GM19023 (cell line): ENCODE measurements around the gene MUC5AC.
"Not testable (repeated sequence)": the region's sequence is repeated elsewhere in the genome, so short reads cannot be mapped to it uniquely, and the experiment has no call there.

Experiments
- ATAC-seq: cut with Tn5 transposase; IDR thresholded peaks from one replicate; pipeline ENCODE4 v1.9.1; 2021; ENCODE audit warnings: mild to moderate bottlenecking, moderate library complexity; ENCODE audit not compliant: unreplicated experiment

The MUC5AC gene

GRCh38 chr11:1140642-1141490 is 16.9 kb upstream of the MUC5AC start:
- ATAC-seq: no peak

DNA sequence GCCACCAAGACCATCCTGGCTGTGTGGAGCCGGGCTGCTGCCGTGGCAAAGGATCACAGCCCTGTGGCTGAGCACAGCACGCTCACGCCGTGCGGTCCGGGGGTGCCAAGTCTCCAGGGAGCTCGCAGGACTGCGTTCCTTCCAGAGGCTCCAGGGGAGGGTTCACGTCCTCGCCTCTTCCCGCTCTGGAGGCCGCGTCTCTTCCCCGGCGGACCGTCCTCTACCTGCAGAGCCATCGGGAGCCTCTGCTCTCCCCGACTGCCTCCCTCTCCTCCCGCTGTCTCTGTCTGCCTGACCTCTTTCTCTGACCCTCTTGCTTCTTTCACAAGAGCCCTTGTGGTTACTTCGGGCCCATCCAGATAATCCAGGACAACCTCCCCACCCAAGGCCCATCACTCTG is 11.4 kb upstream of the MUC5AC start:
- ATAC-seq: no peak

GRCh38 chr11:1147792-1148191 is 10.0 kb upstream of the MUC5AC start:
- ATAC-seq: no peak

- ATAC-seq: no peak
Measured at GRCh38 chr11:1148752-1149180, 9.0 kb upstream of the MUC5AC start.

DNA sequence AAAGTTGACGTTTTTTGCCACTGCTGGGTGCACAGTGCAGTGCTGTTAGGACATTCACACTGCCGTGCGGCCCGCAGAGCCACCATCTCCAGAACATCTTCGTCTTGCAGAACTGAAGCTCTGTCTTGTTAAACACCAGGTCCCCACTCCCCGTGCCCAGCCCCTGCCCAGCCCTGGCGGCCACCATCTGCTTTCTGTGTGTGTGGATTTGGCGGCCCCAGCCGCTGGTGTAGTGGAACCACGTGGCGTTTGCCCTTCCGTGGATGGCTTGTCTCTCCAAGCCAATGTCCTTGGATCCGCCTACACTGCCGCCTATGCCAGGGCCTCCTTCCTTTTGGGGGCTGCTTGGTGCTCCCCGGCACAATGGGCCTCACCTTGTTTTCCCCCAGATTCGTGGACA is 8.2 kb upstream of the MUC5AC start:
- no peak for ATAC-seq

DNA sequence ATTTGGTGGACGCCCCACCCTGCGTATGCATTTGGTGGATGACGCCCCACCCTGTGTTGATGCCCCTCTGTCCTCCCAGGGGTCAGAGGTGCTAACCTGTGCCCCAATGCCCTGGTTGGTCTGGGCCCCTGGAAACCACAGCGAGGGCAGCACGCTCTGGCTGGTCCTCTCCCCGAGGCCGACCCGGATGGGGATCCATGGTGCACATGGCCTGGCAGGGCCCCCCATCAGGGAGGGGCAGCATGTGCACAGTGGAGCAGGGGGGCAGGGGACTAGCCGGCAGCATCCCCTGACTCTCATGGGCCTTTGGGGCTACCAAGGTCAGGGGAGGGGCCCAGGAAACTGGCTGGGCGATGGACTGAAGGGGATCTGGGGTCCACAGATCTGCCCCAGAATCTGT is 7.6 kb upstream of the MUC5AC start:
- ATAC-seq: no peak

DNA sequence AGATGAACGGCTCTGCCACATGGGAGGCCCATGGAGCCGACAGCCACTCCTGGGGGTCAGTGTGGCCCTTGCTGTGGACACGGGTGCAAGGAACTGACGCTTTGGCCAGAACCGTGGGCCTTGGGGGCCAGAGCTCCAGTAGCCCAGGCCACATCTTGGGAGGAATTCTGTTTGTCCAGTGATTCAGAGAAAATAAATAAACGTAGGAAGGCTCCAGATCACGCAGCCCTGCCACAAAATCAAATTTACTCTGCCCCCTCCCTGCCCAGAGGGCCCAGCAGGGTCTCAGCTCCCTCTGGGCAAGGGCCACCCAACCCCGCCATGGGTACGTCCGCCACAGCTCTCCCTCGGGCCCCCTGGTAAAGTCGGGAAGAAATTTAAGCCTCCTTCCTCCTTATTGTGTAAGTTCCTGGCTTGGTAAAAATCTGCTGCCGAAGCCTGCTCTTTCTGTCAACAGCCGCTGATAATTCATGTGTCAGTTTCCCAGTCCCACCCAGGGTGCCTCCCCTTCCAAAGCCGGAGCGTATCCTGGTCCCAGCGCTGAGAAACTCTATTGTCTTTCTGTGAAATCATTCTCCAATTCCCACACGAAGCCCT is 6.9 kb upstream of the MUC5AC start:
- ATAC-seq: no peak

GRCh38 chr11:1151366-1152315 is 6.1 kb upstream of the MUC5AC start:
- no peak for ATAC-seq

- no peak for ATAC-seq
Measured at GRCh38 chr11:1152316-1153104, 5.2 kb upstream of the MUC5AC start.

DNA sequence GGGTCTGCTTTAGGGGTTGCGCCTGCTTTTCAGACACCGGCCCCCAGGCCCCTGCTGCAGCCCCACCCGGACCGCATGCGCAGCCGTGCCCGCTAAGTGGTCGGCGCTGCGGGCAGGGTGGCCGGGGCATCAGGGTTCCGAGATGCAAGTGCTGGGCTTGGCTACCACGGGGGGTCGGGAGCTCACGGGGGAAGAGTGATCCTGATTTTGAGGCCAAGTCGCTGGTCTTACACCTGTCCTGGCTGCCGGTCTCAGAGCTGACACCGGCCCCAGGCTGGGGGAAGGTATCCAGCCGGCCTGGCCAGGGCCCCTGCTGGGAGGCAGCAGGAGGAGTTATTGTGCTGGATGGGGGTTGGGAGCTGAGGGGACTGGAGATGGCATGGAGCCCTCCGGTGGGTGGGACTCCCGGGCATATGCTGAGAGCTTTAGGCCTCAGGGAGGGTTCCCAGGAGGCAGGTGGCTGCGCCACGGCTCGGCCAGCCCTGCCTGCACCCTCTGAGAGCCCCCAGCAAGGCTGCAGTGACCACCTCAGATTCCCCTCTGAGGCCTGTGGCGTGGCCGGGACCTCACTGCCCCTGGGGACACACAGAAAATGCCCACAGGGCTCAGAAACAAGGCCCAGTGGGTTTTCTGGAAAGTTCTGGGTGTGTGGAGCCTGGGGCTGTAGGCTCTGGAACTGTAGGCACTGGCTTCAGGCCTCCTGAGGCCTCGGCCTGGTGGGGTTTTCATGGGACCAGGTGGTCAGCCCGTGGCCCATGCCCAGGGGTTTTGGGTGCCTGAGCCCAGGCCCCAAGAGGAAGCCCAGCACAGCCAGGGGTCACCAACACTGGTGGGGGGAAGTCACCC is 4.4 kb upstream of the MUC5AC start:
- no peak for ATAC-seq

DNA sequence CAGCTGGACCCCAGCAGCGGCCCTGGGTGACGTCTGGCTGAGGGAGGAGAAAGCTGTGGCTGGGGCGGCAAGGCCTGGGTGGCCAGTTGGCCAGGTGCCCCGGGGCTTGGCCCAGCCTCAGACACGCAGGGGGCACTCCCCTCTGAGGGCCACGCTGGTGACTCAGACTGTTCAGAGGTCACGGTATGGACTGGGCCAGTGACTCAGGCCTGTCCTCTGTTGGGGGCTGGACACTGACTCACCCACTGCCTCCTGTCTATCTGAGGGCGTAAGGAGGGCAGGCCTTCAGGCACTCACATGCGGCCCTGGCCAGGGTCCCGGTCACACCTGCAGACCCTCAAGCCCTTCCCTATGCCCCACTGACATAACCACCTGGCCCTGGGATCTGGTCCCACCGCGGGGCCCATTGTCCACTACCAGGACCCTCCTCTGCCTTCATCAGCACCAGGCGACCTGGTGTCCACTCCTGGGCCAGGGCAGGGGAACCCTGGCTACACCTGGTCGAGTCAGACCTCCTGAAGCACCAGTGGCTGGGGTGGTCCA is 3.7 kb upstream of the MUC5AC start:
- ATAC-seq: no peak

- ATAC-seq: not testable (repeated sequence)
Measured at GRCh38 chr11:1154656-1155055, 3.1 kb upstream of the MUC5AC start.

DNA sequence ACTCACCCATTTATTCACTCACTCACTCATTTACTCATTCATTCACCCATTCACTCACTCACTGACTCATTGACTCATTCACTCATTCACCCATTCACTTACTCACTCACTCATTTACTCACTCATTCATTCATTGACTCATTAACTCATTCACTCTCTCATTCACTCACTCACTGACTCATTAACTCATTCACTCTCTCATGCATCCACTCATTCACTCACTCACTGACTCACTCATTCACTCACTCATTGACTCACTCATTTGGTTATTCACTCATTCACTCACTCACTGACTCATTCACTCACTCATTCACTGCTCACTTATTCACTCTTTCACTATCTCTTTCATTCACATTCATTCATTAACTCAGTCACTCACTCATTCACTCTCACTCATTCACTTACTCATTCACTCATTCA is 2.5 kb upstream of the MUC5AC start:
- no peak for ATAC-seq

DNA sequence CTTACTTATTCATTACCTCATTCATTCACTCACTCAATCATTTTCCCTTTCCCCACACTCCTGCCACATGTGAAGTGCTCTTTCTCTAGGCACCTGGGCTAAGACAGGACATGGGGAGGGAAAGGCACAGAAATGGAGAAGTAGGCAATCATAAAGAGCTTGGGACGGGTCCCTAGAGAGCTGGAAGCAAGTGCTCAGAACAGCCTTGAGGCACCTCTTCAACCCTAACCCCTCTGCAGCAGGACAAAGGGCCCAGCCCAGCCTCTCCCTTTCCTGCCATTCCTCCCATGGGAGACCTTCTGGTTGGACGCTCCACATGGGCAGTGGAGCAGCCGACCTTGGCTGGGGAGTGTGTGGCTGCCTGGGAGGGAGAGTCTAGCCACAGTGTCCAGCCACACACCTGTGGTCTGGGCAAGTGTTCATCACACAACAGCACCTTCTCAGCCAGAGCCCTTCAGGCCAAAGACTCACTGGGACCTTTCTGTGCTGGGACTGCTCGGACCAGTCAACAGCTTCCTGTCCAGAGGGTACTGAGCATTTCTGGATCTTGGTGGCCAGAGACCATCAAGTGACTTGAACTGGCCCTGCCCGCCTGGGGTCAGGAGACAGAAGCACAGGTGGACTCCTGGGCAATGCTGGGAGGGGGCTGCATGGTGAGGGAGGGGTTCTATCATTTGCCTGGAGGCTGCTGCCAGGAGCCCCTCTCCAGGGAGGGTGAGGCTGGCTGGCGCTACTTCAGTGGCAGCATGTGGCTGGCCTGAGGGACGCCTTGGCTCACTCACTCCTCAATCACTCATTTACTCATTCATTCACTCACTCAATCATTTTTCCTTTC is 1.0 kb upstream of the MUC5AC start:
- ATAC-seq: no peak

DNA sequence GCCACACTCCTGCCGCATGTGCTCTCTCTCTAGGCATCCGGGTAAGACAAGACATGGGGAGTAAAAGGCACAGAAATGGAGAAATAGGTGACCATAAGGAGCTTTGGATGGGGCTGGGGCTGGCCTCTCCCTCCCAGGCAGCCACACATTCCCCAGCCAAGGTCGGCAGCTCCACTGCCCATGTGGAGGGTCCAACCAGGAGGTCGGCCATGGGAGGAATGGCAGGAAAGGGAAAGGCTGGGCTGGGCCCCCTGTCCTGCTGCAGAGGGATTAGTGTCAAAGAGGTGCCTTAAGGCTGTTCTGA is 460 bp upstream of the MUC5AC start:
- ATAC-seq: no peak

DNA sequence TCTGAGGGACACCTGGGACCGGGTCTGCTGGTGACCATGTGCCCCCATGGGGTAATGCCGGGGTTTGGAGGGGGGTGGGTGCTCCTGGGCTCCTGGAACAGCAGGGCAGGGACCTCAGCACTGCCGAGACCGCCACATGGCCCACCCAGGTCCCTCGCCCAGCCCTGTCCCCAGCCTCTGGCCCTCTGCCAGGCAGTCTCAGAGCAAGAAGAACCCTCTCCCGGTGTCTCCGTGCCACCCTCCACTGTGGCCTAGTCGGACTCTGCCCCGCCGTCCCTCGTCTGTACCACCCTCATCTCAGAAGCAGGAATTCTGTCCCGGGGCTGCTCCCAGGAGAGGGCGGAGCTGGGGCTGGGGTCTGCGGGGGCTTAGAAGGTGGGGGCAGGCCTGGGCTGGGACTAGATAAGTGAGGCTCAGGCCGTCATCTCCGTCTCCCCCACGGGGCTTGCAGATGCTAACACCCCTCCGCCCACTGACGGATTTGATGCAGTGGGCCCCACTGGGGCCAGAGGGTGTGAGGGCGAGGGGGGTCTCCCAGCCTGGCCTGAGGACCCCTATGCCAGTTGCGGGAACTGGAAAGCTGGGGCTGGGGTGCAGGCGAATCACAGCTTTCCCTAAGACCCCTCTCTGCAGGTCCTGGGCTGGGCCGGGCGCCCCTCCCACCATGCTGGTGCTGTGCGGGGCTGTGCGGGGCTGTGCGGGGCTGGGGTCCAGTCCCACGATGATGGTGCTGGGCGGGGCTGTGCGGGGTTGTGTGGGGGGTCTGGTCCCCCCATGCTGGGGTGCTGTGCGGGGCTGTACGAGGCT is 1.1 kb downstream of the MUC5AC start:
- no peak for ATAC-seq

DNA sequence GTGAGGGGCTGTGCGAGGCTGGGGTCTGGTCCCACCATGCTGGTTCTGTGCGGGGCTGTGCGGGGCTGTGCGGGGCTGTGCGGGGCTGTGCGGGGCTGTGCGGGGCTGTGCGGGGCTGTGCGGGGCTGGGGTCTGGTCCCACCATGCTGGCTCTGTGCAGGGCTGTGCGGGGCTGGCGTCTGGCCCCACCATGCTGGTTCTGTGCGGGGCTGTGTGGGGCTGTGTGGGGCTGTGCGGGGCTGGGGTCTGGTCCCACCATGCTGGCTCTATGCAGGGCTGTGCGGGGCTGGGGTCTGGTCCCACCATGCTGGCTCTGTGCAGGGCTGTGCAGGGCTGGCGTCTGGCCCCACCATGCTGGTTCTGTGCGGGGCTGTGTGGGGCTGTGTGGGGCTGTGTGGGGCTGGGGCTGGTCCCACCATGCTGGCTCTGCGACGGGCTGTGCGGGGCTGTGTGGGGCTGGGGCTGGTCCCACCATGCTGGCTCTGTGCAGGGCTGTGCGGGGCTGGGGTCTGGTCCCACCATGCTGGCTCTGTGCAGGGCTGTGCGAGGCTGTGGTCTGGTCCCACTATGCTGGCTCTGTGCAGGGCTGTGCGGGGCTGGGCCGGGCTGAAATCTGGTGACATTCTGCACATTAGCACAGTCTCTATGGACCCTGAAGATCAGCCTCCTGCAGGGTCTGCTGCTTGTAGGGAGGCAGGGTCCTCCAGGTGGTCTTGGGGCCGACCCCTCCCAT is 1.9 kb downstream of the MUC5AC start:
- not testable (repeated sequence) for ATAC-seq
